Fibroblast of villous mesenchyme (primary cell): ENCODE results near the gene DPPA3. TPM values are rescaled to one million over a fixed set of nuclear protein-coding genes. Genes with fewer than 3 reads are reported as not detected.

Source experiments
- DNase-seq: peaks from one replicate; pipeline ENCODE4 v3.0.0-alpha.2; 2010; ENCODE audit warnings: low read depth
- H3K4me3 ChIP-seq: 2 replicates; pipeline ENCODE4 v1.5.1; 2011; ENCODE audit warnings: low read depth, mild to moderate bottlenecking, low read length
- total RNA-seq: library from RNA; depleted of rRNA; stranded (reverse); fragments of >200 nt; gene quantifications from 2 replicates; pipeline ENCODE4 v1.2.3, GENCODE V29; 2012
- TF ChIP-seq, protein P1 (sequence below): IDR thresholded peaks from 2 replicates; pipeline ENCODE4 v1.5.1; 2012; ENCODE audit warnings: low read depth, mild to moderate bottlenecking, low read length; ENCODE audit not compliant: insufficient read depth

Gene DPPA3
- total RNA-seq, 1 donor = not detected

DNA sequence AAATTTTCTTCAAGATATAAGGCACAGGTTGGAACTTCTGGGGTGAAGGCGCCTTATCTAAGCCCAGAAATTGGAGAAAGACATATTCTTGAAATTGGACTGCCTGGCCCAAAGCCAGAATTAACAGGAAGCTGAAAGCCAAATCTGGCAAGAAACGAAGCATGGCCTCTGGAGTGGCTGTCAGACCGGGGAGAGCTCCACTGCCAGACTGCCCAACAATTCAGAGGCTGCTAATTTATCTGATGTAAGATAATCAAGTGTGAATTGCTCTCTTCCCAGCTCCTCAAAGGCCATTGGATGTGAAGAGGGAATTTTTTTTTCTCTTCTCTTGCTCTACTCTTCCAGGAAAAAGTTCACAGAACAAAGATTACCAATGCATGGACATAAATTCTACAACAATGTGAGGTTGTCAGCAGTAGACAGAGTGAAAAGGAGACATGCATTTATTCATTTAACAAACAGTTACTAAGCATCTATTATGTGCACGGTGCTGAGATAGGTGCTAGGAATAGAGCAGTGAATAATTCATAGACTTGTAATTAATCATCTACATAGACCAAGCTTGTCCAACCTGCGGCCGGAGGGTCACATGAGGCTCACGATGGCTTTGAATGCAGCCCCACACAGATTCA lies 15.6 kb upstream of the DPPA3 start, which contains the start of gene GDF3:
TSS of gene GDF3 (minus strand) at position 210 of the 632 bp plus-strand sequence. CDS start at position 163, 47 bp downstream.
- no peak for DNase-seq
- no peak within 1 kb of the TSS for H3K4me3 ChIP-seq
- TF ChIP-seq, protein P1, sequence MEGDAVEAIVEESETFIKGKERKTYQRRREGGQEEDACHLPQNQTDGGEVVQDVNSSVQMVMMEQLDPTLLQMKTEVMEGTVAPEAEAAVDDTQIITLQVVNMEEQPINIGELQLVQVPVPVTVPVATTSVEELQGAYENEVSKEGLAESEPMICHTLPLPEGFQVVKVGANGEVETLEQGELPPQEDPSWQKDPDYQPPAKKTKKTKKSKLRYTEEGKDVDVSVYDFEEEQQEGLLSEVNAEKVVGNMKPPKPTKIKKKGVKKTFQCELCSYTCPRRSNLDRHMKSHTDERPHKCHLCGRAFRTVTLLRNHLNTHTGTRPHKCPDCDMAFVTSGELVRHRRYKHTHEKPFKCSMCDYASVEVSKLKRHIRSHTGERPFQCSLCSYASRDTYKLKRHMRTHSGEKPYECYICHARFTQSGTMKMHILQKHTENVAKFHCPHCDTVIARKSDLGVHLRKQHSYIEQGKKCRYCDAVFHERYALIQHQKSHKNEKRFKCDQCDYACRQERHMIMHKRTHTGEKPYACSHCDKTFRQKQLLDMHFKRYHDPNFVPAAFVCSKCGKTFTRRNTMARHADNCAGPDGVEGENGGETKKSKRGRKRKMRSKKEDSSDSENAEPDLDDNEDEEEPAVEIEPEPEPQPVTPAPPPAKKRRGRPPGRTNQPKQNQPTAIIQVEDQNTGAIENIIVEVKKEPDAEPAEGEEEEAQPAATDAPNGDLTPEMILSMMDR = no peak

DNA sequence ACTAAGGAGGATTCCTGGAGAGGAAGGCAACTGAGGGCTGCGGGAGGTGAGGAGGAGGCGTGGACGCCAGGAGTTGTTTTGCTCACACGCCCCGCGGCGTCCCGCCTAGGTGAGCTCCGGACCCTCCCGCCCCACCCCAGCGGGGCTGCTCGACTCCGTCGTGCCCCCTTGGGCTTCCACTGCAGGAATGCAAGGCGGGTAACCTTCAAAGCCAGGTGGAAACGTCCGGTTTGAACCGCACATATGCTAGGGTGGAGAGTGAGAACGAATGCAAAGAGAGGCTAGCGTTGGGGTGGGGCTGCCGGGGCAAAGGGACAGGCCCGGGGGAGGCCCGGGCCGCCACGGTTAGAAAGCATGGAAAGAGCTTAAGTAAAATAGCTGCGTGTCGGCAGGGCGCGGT lies 5.4 kb upstream of the DPPA3 start:
- TF ChIP-seq, protein P1 = no peak
- H3K4me3 ChIP-seq = no peak overlapping the region
- no peak for DNase-seq

DNA sequence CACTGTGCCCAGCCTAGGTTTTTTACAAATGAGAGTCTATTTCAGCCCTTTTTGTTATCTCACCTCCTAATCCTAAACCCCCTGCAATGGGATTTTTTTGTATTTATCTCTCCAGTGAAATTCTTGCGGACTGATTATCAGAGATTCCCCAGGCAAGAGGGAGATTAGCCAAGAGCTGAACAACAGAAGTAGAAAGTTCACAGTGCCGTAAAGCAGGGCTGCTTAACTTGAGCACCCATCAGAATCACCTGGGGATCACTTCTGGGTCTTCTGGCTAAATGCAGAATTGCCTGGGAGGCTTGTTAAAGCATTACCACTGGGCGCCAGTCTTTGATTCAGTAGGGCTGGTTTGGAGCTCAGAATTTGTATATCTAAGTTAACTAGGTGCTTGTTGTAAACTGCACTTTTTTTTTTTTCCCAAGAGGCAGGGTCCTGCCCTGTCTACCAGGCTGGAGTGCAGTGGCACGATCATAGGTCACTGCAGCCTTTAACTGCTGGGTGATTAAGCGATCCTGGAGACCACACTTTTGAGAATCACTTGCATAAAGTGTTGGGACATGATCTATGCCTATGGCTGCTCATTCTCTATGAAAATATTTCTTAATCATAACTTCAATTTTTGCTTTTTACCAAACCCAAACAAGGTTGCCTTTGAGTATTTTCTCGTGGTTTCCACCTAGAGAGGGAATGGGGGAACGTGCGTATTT lies 1.1 kb upstream of the DPPA3 start:
- no peak overlapping the region for H3K4me3 ChIP-seq
- no peak for DNase-seq
- TF ChIP-seq, protein P1 = no peak

DNA sequence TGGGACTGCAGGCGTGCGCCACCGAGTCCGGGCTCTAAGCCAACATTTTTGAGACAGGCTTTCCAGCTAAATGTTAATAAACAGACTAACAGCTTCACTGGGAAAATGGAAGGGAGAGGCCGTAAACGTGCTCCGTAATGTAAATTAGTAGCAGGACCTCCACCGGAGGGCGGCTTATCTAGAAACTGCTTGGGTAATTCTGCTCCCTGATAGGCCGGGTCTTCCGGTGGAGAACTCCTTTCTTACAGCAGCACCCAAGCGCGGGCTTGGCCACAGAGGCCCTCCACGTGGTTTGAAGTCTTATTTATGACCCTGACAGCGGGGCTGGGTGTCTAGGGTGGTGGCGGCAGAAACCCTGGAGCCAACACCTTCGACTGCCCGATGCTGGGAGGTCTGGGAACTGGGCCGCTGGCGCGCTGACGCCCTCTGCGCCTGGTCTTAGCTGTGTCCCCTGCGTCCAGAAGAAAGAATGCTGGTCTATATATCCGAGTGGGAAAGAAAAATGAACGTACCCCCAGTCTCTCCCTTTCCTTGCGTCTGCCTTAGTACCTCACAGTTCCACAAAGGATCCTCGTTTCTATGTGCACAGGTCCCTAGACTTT lies 1.7 kb downstream of the DPPA3 start:
- DNase-seq = peak; percentile 2
- H3K4me3 ChIP-seq = no peak overlapping the region
- TF ChIP-seq, protein P1 = no peak

DNA sequence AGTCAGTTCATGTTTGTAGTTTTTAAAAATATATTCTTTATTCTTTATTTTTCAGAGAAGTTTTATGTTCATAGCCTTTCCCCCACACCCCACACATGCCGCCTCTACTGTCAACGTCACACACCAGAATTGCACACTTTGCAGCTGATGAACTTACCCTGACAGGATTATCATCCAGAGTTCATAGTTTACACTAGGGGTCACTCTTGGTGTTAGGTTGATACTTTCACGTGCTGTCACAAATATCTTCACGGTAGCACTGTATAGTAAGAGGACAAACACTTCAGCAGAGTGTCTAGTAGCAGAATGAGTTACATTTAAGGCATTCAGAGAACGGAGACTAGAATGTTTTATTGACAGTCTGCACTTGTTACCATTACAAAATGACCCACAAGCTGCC lies 5.1 kb downstream of the DPPA3 start:
- no peak for DNase-seq
- no peak overlapping the region for H3K4me3 ChIP-seq
- TF ChIP-seq, protein P1 = no peak

DNA sequence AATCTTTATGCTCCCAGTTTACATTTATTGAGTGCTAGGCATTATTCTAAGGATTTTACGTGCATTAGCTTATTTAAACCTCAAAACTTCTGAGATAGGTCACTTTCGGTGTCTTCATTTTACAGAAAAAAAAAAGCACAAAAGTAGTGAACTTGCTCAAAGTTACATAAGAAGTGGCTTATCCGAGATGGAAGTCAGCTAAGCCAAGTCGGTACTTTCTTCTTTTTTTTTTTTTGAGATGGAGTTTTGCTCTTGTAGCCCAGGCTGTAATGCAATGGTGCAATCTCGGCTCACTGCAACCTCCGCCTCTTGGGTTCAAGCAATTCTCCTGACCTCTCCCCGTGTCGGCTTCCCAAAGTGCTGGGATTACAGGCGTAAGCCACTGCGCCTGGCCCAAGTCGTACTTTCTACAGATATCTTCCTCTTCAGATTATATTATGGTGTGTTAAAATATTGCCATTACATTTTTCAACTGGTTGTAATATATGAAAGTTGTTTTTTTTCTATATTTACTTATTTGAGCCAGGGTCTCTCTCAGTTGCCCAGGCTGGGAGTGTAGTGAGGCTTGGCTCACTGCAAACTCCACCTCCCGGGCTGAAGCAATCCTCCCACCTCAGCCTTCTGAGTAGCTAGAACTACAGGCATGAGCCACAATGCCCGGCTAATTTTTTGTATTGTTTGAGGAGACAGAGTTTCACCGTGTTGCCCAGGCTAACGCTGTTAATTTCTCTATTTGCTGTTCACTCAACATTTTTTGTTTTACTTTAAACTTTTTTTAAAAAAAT lies 8.9 kb downstream of the DPPA3 start:
- TF ChIP-seq, protein P1 = no peak
- no peak overlapping the region for H3K4me3 ChIP-seq
- DNase-seq = no peak
